DMS153 treated with DMSO at 0.1 percent for 48 hours (cell line): ENCODE results near the gene NHSL2.

ENCODE experiments used
- DNase-seq: peaks from one replicate; lab custom pipeline; 2025; ENCODE audit not compliant: unreplicated experiment; lab: John Stamatoyannopoulos, UW

Gene NHSL2

GRCh38 chrX:72102126-72102525 lies 191.5 kb downstream of the NHSL2 start:
- DNase-seq: no peak

GRCh38 chrX:72102760-72103159 lies 192.1 kb downstream of the NHSL2 start:
- DNase-seq: no peak

- no peak for DNase-seq
Observed at GRCh38 chrX:72105436-72105835, 194.8 kb downstream of the NHSL2 start.

GRCh38 chrX:72107320-72107719 lies 196.7 kb downstream of the NHSL2 start:
- no peak for DNase-seq

- no peak for DNase-seq
Observed at GRCh38 chrX:72107841-72108595, 197.4 kb downstream of the NHSL2 start.

- DNase-seq: no peak
Observed at GRCh38 chrX:72108666-72109065, 198.0 kb downstream of the NHSL2 start.

GRCh38 chrX:72110051-72110875 lies 199.6 kb downstream of the NHSL2 start:
- no peak for DNase-seq

GRCh38 chrX:72110876-72111708 lies 200.4 kb downstream of the NHSL2 start:
- no peak for DNase-seq

- DNase-seq: no peak
Observed at GRCh38 chrX:72113461-72113860, 202.8 kb downstream of the NHSL2 start.

GRCh38 chrX:72114306-72114705 lies 203.7 kb downstream of the NHSL2 start:
- no peak for DNase-seq

- no peak for DNase-seq
Observed at GRCh38 chrX:72114807-72115206, 204.2 kb downstream of the NHSL2 start.

- DNase-seq: no peak
Observed at GRCh38 chrX:72115380-72115779, 204.7 kb downstream of the NHSL2 start.

- DNase-seq: no peak
Observed at GRCh38 chrX:72117636-72118210, 207.1 kb downstream of the NHSL2 start.

- DNase-seq: no peak
Observed at GRCh38 chrX:72120837-72121236, 210.2 kb downstream of the NHSL2 start.

GRCh38 chrX:72121383-72121782 lies 210.7 kb downstream of the NHSL2 start:
- DNase-seq: no peak

GRCh38 chrX:72122621-72123337 lies 212.1 kb downstream of the NHSL2 start:
- no peak for DNase-seq

- no peak for DNase-seq
Observed at GRCh38 chrX:72123471-72124185, 213.0 kb downstream of the NHSL2 start.

GRCh38 chrX:72124540-72125201 lies 214.0 kb downstream of the NHSL2 start:
- no peak for DNase-seq

- no peak for DNase-seq
Observed at GRCh38 chrX:72125331-72126047, 214.8 kb downstream of the NHSL2 start.
